HUES64 (cell line): ENCODE data around the gene CRHBP.
"Not testable (repeated sequence)": the region's sequence is repeated elsewhere in the genome, so short reads cannot be mapped to it uniquely, and the experiment has no call there.

ENCODE experiments used
- H3K27ac ChIP-seq: 2 replicates; pipeline ENCODE4 v1.7.0; 2013; ENCODE audit warnings: low read depth, low read length, inconsistent platforms
- H3K27me3 ChIP-seq: 2 replicates; pipeline ENCODE4 v1.6.1; 2013; ENCODE audit warnings: mild to moderate bottlenecking, low read length; ENCODE audit not compliant: insufficient read depth
- H3K36me3 ChIP-seq: 2 replicates; pipeline ENCODE4 v1.6.1; 2013; ENCODE audit warnings: mild to moderate bottlenecking, low read length; ENCODE audit not compliant: insufficient read depth
- H3K4me1 ChIP-seq: 2 replicates; pipeline ENCODE4 v1.6.1; 2013; ENCODE audit warnings: mild to moderate bottlenecking, low read length, moderate library complexity; ENCODE audit not compliant: insufficient read depth
- H3K4me3 ChIP-seq: 2 replicates; pipeline ENCODE4 v1.5.1; 2013; ENCODE audit warnings: mild to moderate bottlenecking, low read length, moderate library complexity
- H3K9ac ChIP-seq: 2 replicates; pipeline ENCODE4 v1.6.1; 2013; ENCODE audit warnings: mild to moderate bottlenecking, low read depth, low read length
- H3K9me3 ChIP-seq: 2 replicates; pipeline ENCODE4 v1.6.1; 2013; ENCODE audit warnings: low read depth, low read length; ENCODE audit not compliant: insufficient read depth
- WGBS: fragments of 150-250, 120-280 bp; methylation state at CpG from one replicate; pipeline ENCODE4 v1.1.7; 2013; ENCODE audit warnings: missing lambda C conversion rate; 5-methylcytosine and 5-hydroxymethylcytosine counted together

The CRHBP gene

DNA sequence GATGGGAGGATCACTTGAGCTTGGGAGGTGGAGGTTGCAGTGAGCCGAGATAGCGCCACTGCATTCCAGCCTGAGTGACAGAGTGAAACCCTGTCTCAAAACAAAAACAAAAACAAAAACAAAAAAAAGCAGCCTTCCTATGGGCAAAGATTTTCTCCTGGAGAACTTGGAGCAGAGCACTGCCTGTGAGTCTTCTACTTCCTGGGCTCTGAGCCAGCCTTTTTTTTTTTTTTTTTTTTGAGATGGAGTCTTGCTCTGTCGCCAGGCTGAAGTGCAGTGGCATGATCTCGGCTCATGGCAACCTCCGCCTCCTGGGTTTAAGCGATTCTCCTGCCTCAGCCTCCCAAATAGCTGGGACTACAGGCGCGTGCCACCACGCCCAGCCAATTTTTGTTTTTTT, 40.6 kb downstream of the CRHBP start:
- not testable (repeated sequence) for H3K36me3 ChIP-seq, H3K4me3 ChIP-seq, H3K27ac ChIP-seq, H3K4me1 ChIP-seq, H3K9ac ChIP-seq, H3K27me3 ChIP-seq, H3K9me3 ChIP-seq
- 94% methylated on average over 9 of the region's 9 CpGs for WGBS

GRCh38 chr5:76994337-76994736, 41.5 kb downstream of the CRHBP start:
- H3K4me3 ChIP-seq: no peak overlapping the region
- H3K36me3 ChIP-seq: no peaks in the 10 kb centered on the region
- no peaks in the 10 kb centered on the region for H3K4me1 ChIP-seq
- 96% methylated on average over 1 of the region's 6 CpGs for WGBS
- H3K9ac ChIP-seq: no peak overlapping the region
- no peaks in the 10 kb centered on the region for H3K27me3 ChIP-seq
- H3K9me3 ChIP-seq: no peaks in the 10 kb centered on the region
- no peak overlapping the region for H3K27ac ChIP-seq

- H3K36me3 ChIP-seq, H3K9me3 ChIP-seq, H3K4me3 ChIP-seq, H3K27me3 ChIP-seq, H3K4me1 ChIP-seq, H3K9ac ChIP-seq, H3K27ac ChIP-seq: not testable (repeated sequence)
- 91% methylated on average over 4 of the region's 4 CpGs for WGBS
Observed at GRCh38 chr5:76998251-76998650, 45.4 kb downstream of the CRHBP start.

DNA sequence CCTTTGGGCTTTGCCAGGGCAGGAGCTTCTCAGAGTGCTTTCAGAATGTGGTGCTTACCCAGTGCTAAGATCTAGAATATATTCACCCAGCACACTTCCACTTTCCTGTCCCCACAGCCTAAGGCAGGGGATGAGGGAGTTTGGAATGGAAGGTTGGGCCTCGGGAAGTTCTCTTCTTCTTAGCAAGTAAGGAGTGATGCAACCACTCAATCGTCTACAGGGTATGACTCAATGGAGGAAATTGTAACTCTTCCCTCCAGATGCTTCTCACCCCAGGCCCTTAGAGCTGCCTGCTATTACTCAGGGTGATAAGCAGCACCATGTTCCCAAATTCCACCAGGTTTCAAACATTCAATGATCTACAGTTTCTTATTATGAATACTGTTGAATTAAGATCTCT, 46.6 kb downstream of the CRHBP start:
- Histone ChIP-seq H3K9me3 (no peaks in the 10 kb centered on the region), H3K27ac (no peak overlapping the region), H3K4me3 (no peak overlapping the region), H3K36me3 (no peaks in the 10 kb centered on the region), H3K4me1 (no peaks in the 10 kb centered on the region), H3K9ac (no peak overlapping the region), H3K27me3 (no peaks in the 10 kb centered on the region)
- 84% methylated on average over 2 of the region's 2 CpGs for WGBS

DNA sequence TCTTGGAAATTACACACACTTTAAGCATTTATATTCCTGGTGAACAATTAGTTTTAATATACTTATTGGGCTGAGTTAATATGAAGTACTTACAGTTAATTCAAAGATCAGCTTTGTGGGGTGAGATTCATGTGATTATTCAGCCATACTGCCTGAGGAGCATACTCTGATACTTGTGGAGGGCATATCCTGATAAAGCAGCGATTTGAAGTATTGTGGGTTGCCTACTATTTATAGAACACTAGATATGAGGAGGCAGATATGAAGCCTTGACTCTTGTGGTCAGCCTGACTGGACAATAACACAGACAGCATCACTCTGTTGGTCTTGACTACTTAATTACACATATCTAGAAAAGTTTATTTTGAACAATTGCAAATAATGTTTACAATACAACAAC, 50.4 kb downstream of the CRHBP start:
- H3K27ac ChIP-seq: no peak overlapping the region
- no peak overlapping the region for H3K4me3 ChIP-seq
- no peak overlapping the region for H3K9ac ChIP-seq
- no peaks in the 10 kb centered on the region for H3K27me3 ChIP-seq
- peaks cover 5% of the 10 kb centered on the region; the same call in 1 of the 2 replicates for H3K9me3 ChIP-seq
- 90% methylated on average over 1 of the region's 1 CpG for WGBS
- H3K4me1 ChIP-seq: no peaks in the 10 kb centered on the region
- H3K36me3 ChIP-seq: no peaks in the 10 kb centered on the region

DNA sequence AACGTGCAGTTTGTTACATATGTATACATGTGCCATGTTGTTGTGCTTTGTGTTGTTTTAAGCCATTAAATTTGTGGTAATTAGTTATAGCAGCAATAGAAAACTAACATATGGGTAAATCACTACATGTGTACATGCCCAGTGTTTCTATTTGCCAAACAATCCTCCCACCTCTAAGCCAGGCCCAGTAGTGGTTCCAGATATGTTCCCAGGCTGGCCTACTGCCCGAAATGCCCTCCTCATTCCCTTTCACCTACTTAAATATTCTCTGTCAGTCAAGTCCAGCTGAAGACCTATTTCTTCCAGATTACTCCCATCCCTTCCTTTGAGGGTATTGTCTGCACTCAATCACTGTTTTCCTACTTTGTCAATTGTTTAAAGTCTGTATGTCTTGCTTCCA, 53.3 kb downstream of the CRHBP start:
- H3K4me3 ChIP-seq: no peak overlapping the region
- WGBS: 83% methylated on average over 2 of the region's 2 CpGs
- no peaks in the 10 kb centered on the region for H3K27me3 ChIP-seq
- no peak overlapping the region for H3K9ac ChIP-seq
- no peaks in the 10 kb centered on the region for H3K4me1 ChIP-seq
- no peak overlapping the region for H3K27ac ChIP-seq
- H3K36me3 ChIP-seq: no peaks in the 10 kb centered on the region
- peaks cover 5% of the 10 kb centered on the region; the same call in 1 of the 2 replicates for H3K9me3 ChIP-seq

GRCh38 chr5:77008413-77008812, 55.6 kb downstream of the CRHBP start:
- Histone ChIP-seq H3K4me3 (no peak overlapping the region), H3K27ac (no peak overlapping the region), H3K9me3 (peaks cover 5% of the 10 kb centered on the region; the same call in 1 of the 2 replicates), H3K4me1 (peaks cover 4% of the 10 kb centered on the region; the same call in 1 of the 2 replicates), H3K27me3 (no peaks in the 10 kb centered on the region), H3K36me3 (no peaks in the 10 kb centered on the region), H3K9ac (no peak overlapping the region)
- 85% methylated on average over 2 of the region's 3 CpGs for WGBS

- no peak overlapping the region for H3K27ac ChIP-seq
- no peak overlapping the region for H3K9ac ChIP-seq
- peaks cover 5% of the 10 kb centered on the region; the same call in 1 of the 2 replicates for H3K9me3 ChIP-seq
- no peak overlapping the region for H3K4me3 ChIP-seq
- no peaks in the 10 kb centered on the region for H3K36me3 ChIP-seq
- H3K27me3 ChIP-seq: no peaks in the 10 kb centered on the region
- H3K4me1 ChIP-seq: peaks cover 4% of the 10 kb centered on the region; the same call in 1 of the 2 replicates
- 95% methylated on average over 5 of the region's 5 CpGs for WGBS
Observed at GRCh38 chr5:77010243-77010642, 57.4 kb downstream of the CRHBP start.

GRCh38 chr5:77011498-77011897, 58.7 kb downstream of the CRHBP start:
- H3K4me3 ChIP-seq: no peak overlapping the region
- H3K9ac ChIP-seq: no peak overlapping the region
- H3K36me3 ChIP-seq: no peaks in the 10 kb centered on the region
- peaks cover 5% of the 10 kb centered on the region; the same call in 1 of the 2 replicates for H3K9me3 ChIP-seq
- H3K4me1 ChIP-seq: peaks cover 4% of the 10 kb centered on the region; the same call in 1 of the 2 replicates
- WGBS: 68% methylated on average over 5 of the region's 5 CpGs
- no peak overlapping the region for H3K27ac ChIP-seq
- H3K27me3 ChIP-seq: no peaks in the 10 kb centered on the region

- WGBS: 92% methylated on average over 2 of the region's 2 CpGs
- Histone ChIP-seq H3K27me3 (no peaks in the 10 kb centered on the region), H3K9ac (no peak overlapping the region), H3K36me3 (no peaks in the 10 kb centered on the region), H3K27ac (no peak overlapping the region), H3K4me3 (no peak overlapping the region), H3K9me3 (no peaks in the 10 kb centered on the region), H3K4me1 (peaks cover 4% of the 10 kb centered on the region; the same call in 1 of the 2 replicates)
Observed at GRCh38 chr5:77012601-77013000, 59.8 kb downstream of the CRHBP start.

- Histone ChIP-seq H3K4me3 (no peak overlapping the region), H3K4me1 (peaks cover 4% of the 10 kb centered on the region; the same call in 1 of the 2 replicates), H3K9ac (no peak overlapping the region), H3K27me3 (no peaks in the 10 kb centered on the region), H3K36me3 (no peaks in the 10 kb centered on the region), H3K9me3 (no peaks in the 10 kb centered on the region), H3K27ac (no peak overlapping the region)
- 44% methylated on average over 3 of the region's 3 CpGs for WGBS
Observed at GRCh38 chr5:77015938-77016569, 63.2 kb downstream of the CRHBP start.

- no peaks in the 10 kb centered on the region for H3K4me1 ChIP-seq
- WGBS: 97% methylated on average over 1 of the region's 1 CpG
- no peak overlapping the region for H3K27ac ChIP-seq
- H3K27me3 ChIP-seq: no peaks in the 10 kb centered on the region
- no peaks in the 10 kb centered on the region for H3K9me3 ChIP-seq
- H3K36me3 ChIP-seq: no peaks in the 10 kb centered on the region
- H3K9ac ChIP-seq: no peak overlapping the region
- H3K4me3 ChIP-seq: no peak overlapping the region
Observed at GRCh38 chr5:77016962-77017361, 64.1 kb downstream of the CRHBP start.
